Kidney (tissue), 14 donors: Measurements from ENCODE around the gene MAMSTR. TPM values are rescaled to one million over a fixed set of nuclear protein-coding genes. Genes with fewer than 3 reads are reported as not detected.
A peak's percentile ranks its signal among the peaks of the same experiment; 100 is the strongest.

Source experiments
- DNase-seq, 5 donors: peaks; one replicate each; pipeline ENCODE4 v3.0.0-alpha.2; 2013 to 2020
- FAIRE-seq: peaks from 2 replicates; lab custom pipeline; 2012; peaks lifted over from hg19 to GRCh38; lab: Jason Lieb, UNC
- H3K27ac ChIP-seq, 2 donors: one replicate each; pipeline ENCODE4 v1.7.0; 2013; ENCODE audit warnings: low read depth in 2 of 2, low read length in 2 of 2, inconsistent platforms in 1 of 2
- H3K27me3 ChIP-seq: one replicate; pipeline ENCODE4 v1.7.1; 2013; ENCODE audit warnings: low read length, inconsistent platforms; ENCODE audit not compliant: control insufficient read depth, insufficient read depth
- H3K36me3 ChIP-seq, 3 donors: one replicate each; pipeline versions ENCODE4 v1.7.0 to v1.7.1; 2013; ENCODE audit warnings: low read length in 3 of 3, control low read depth in 1 of 3, inconsistent platforms in 1 of 3; ENCODE audit not compliant: insufficient read depth in 3 of 3, control insufficient read depth in 2 of 3
- H3K4me1 ChIP-seq, 3 donors: one replicate each; pipeline versions ENCODE4 v1.7.0 to v1.7.1; 2013; ENCODE audit warnings: low read length in 3 of 3, inconsistent platforms in 1 of 3, low read depth in 1 of 3; ENCODE audit not compliant: control insufficient read depth in 2 of 3, insufficient read depth in 2 of 3
- H3K4me3 ChIP-seq, 3 donors: one replicate each; pipeline versions ENCODE4 v1.7.0 to v1.8.1; 2013; ENCODE audit warnings: low read length in 3 of 3, control low read depth in 1 of 3, inconsistent platforms in 1 of 3
- H3K9ac ChIP-seq, 3 donors: one replicate each; pipeline versions ENCODE4 v1.7.0 to v1.7.1; 2013; ENCODE audit warnings: low read length in 3 of 3, control low read depth in 1 of 3, inconsistent platforms in 1 of 3
- H3K9me3 ChIP-seq, 3 donors: one replicate each; pipeline versions ENCODE4 v1.7.0 to v1.7.1; 2013; ENCODE audit warnings: low read length in 3 of 3, control low read depth in 1 of 3, inconsistent platforms in 1 of 3; ENCODE audit not compliant: control insufficient read depth in 2 of 3, insufficient read depth in 1 of 3
- CTCF ChIP-seq: IDR thresholded peaks from 3 replicates; pipeline ENCODE4 v1.5.1; 2012; ENCODE audit warnings: mild to moderate bottlenecking, moderate library complexity, borderline replicate concordance; ENCODE audit not compliant: insufficient read depth; ENCODE audit errors: extremely low read depth
- intact Hi-C: fragments of 100-400 bp; cut with DNase I; formaldehyde crosslinking; loops from one replicate; pipeline ENCODE4 v1.11.1; 2022
- polyA plus RNA-seq: library from polyadenylated mRNA; stranded (reverse); fragments of 350-450 nt; fragmentation: Illumina TruSeq; extraction: RNeasy Lipid Tissue Mini Kit (QIAGEN cat#74804); gene quantifications from one replicate; pipeline ENCODE4 v1.2.3, GENCODE V29; 2014; ENCODE audit warnings: low read depth, low replicate concordance; ENCODE audit not compliant: insufficient read depth
- total RNA-seq: library from RNA; stranded (reverse); fragmentation: NEBNext Ultra II Directional; extraction: Animal tissue kit (Norgen Biotek cat#: 25700); gene quantifications from one replicate; pipeline ENCODE4 v1.2.1, GENCODE V29; 2021
- donor health status: control.
- donor health status: control.
- donor health status: control.
- donor health status: control.
- donor health status: control.
- donor health status: DM: yes; HTN: yes; CAD: no.
- donor health status: Normal renal cell carcinoma (clear cell type).

MAMSTR gene
- total and polyA plus RNA-seq, 2 donors from 2014 or later = 2.2 to 3.6 TPM

GRCh38 chr19:48750771-48751504 lies 31.4 kb upstream of the MAMSTR start:
- Histone ChIP-seq H3K4me3 (no peak overlapping the region), H3K9me3 (no peaks in the 10 kb centered on the region), H3K27ac (no peak overlapping the region), H3K27me3 (peaks cover 6% of the 10 kb centered on the region), H3K9ac (no peak overlapping the region), H3K4me1 (peaks cover 0 to 9% (median 5%) of the 10 kb centered on the region in 3 donors), H3K36me3 (no peaks in the 10 kb centered on the region)
- intact Hi-C loops = no loop called here
- peak in 1 of 5 donors; percentile 45 for DNase-seq
- no peak for TF ChIP-seq CTCF
- FAIRE-seq = no peak

GRCh38 chr19:48750351-48750750 lies 30.8 kb upstream of the MAMSTR start:
- intact Hi-C loops = no loop called here

GRCh38 chr19:48749571-48750198 lies 30.2 kb upstream of the MAMSTR start:
- intact Hi-C loops = no loop called here
- TF ChIP-seq CTCF = no peak
- peaks cover 7% of the 10 kb centered on the region for H3K27me3 ChIP-seq
- no peak overlapping the region for H3K4me3 ChIP-seq
- no peaks in the 10 kb centered on the region for H3K36me3 ChIP-seq
- DNase-seq = no peak
- no peak for FAIRE-seq
- peaks cover 0 to 9% (median 5%) of the 10 kb centered on the region in 3 donors for H3K4me1 ChIP-seq
- no peaks in the 10 kb centered on the region for H3K9me3 ChIP-seq
- no peak overlapping the region for H3K27ac ChIP-seq
- H3K9ac ChIP-seq = no peak overlapping the region

More at GRCh38 chr19:48750351-48750750, 30.8 kb upstream of the MAMSTR start:
- Histone ChIP-seq H3K9me3 (no peaks in the 10 kb centered on the region), H3K27me3 (peaks cover 7% of the 10 kb centered on the region), H3K4me3 (no peak overlapping the region), H3K27ac (no peak overlapping the region), H3K9ac (no peak overlapping the region), H3K4me1 (peaks cover 0 to 9% (median 5%) of the 10 kb centered on the region in 3 donors), H3K36me3 (no peaks in the 10 kb centered on the region)
- no peak for DNase-seq
- FAIRE-seq = no peak
- no peak for TF ChIP-seq CTCF
